SK-N-SH (cell line): ENCODE results near the gene PTK7. TPM values are rescaled to one million over a fixed set of nuclear protein-coding genes. Genes with fewer than 3 reads are reported as not detected.

Experiments
- CTCF ChIA-PET: fragments of 300-600, 350-600 bp; formaldehyde crosslinking; extraction: SDS; loops from one replicate; lab custom pipeline; 2021; lab: Yijun Ruan, JAX
- POLR2A ChIA-PET: fragments of 350-600 bp; sonication (Branson Sonifier 250); formaldehyde crosslinking; extraction: SDS; loops from one replicate; lab custom pipeline; 2020; ENCODE audit warnings: antibody characterized with exemption, inconsistent platforms; lab: Yijun Ruan, JAX
- DNase-seq: peaks from one replicate; pipeline ENCODE4 v3.0.0; 2012
- H2AFZ ChIP-seq: fragments of 200-600 bp; sonication (generic); 2 replicates; pipeline ENCODE4 v1.8.1; 2016; ENCODE audit warnings: antibody characterized with exemption, mild to moderate bottlenecking, low read depth
- H3F3A ChIP-seq: fragments of 200-600 bp; sonication (generic); replicated peaks from 2 replicates; pipeline ENCODE3; 2016; ENCODE audit warnings: antibody characterized with exemption, mild to moderate bottlenecking; ENCODE audit not compliant: insufficient read depth
- H3K27ac ChIP-seq, 2 experiments: fragments of 200-500 bp in 1 of 2; fragments of 200-600 bp in 1 of 2; sonication (Bioruptor generic) in 1 of 2; sonication (generic), shearing (Covaris generic) in 1 of 2; 2 replicates each; pipeline versions ENCODE4 v1.5.1 to v1.6.1; 2014 to 2016; ENCODE audit warnings: low read depth in 2 of 2, inconsistent platforms in 1 of 2, low read length in 1 of 2, mild to moderate bottlenecking in 1 of 2, mixed read lengths in 1 of 2
- H3K27me3 ChIP-seq: fragments of 200-600 bp; sonication (generic), shearing (Covaris generic); 2 replicates; pipeline ENCODE4 v1.6.1; 2016; ENCODE audit warnings: mixed run types; ENCODE audit not compliant: insufficient read depth
- H3K36me3 ChIP-seq, 2 experiments: fragments of 200-500 bp in 1 of 2; fragments of 200-600 bp in 1 of 2; sonication (Bioruptor generic) in 1 of 2; sonication (generic) in 1 of 2; replicated peaks in 1 of 2; 2 replicates each; pipeline versions ENCODE3 to v1.5.1; 2014 to 2016; ENCODE audit warnings: low read length in 1 of 2, mild to moderate bottlenecking in 1 of 2; ENCODE audit not compliant: insufficient read depth in 2 of 2, control insufficient read depth in 1 of 2
- H3K4me1 ChIP-seq, 2 experiments: fragments of 200-500 bp in 1 of 2; fragments of 200-600 bp in 1 of 2; sonication (Bioruptor generic) in 1 of 2; sonication (generic), shearing (Covaris generic) in 1 of 2; 2 replicates each; pipeline versions ENCODE4 v1.5.1 to v1.6.1; 2014 to 2016; ENCODE audit warnings: low read depth in 1 of 2, low read length in 1 of 2, mixed run types in 1 of 2; ENCODE audit not compliant: insufficient read depth in 2 of 2, control insufficient read depth in 1 of 2
- H3K4me2 ChIP-seq: fragments of 200-600 bp; sonication (generic), shearing (Covaris generic); 2 replicates; pipeline ENCODE4 v1.6.1; 2017; ENCODE audit warnings: mixed run types
- H3K4me3 ChIP-seq, 2 experiments: fragments of 200-500 bp in 1 of 2; fragments of 200-600 bp in 1 of 2; sonication (Bioruptor generic) in 1 of 2; sonication (generic), shearing (Covaris generic) in 1 of 2; 2 replicates each; pipeline versions ENCODE4 v1.5.1 to v1.8.1; 2014 to 2016; ENCODE audit warnings: low read depth in 2 of 2, inconsistent platforms in 1 of 2, low read length in 1 of 2, mild to moderate bottlenecking in 1 of 2, mixed read lengths in 1 of 2, moderate library complexity in 1 of 2
- H3K79me2 ChIP-seq: fragments of 200-600 bp; sonication (generic); 2 replicates; pipeline ENCODE4 v1.8.1; 2017; ENCODE audit warnings: mild to moderate bottlenecking; ENCODE audit not compliant: insufficient read depth
- H3K9ac ChIP-seq: fragments of 200-600 bp; sonication (generic); 2 replicates; pipeline ENCODE4 v1.6.1; 2017; ENCODE audit warnings: mixed run types
- H3K9me2 ChIP-seq: fragments of 200-600 bp; sonication (generic); 2 replicates; pipeline ENCODE4 v1.6.1; 2017; ENCODE audit warnings: mixed run types
- H3K9me3 ChIP-seq: fragments of 200-600 bp; sonication (generic); 2 replicates; pipeline ENCODE4 v1.6.1; 2017; ENCODE audit warnings: mixed run types, mild to moderate bottlenecking, moderate library complexity
- H4K20me1 ChIP-seq: fragments of 200-600 bp; sonication (generic); 2 replicates; pipeline ENCODE4 v1.6.1; 2017; ENCODE audit warnings: mild to moderate bottlenecking, mixed run types; ENCODE audit not compliant: insufficient read depth
- CHD2 ChIP-seq: fragments of 150-350 bp; IDR thresholded peaks from 2 replicates; pipeline ENCODE4 v1.6.1; 2018; ENCODE audit warnings: low read length; ENCODE audit not compliant: partially characterized antibody
- ELF1 ChIP-seq: IDR thresholded peaks from 2 replicates; pipeline ENCODE4 v1.4.0; 2012
- FOXM1 ChIP-seq: IDR thresholded peaks from 2 replicates; pipeline ENCODE4 v1.4.0; 2012; ENCODE audit warnings: low read depth, mild to moderate bottlenecking
- NFIC ChIP-seq: IDR thresholded peaks from 2 replicates; pipeline ENCODE4 v1.4.0; 2012; ENCODE audit warnings: borderline replicate concordance
- NRF1 ChIP-seq: IDR thresholded peaks from 2 replicates; pipeline ENCODE4 v1.6.1; 2012; ENCODE audit warnings: low read depth, mild to moderate bottlenecking, low read length
- POLR2AphosphoS5 ChIP-seq: IDR thresholded peaks from 2 replicates; pipeline ENCODE4 v1.6.1; 2012; ENCODE audit warnings: low read depth, low read length
- RCOR1 ChIP-seq: fragments of 150-350 bp; IDR thresholded peaks from 2 replicates; pipeline ENCODE4 v1.6.1; 2017; ENCODE audit warnings: antibody characterized with exemption, low read length
- RFX5 ChIP-seq: IDR thresholded peaks from 2 replicates; pipeline ENCODE4 v1.6.1; 2012; ENCODE audit warnings: mild to moderate bottlenecking, improper control_type of control experiment, low read length
- TEAD4 ChIP-seq: IDR thresholded peaks from 2 replicates; pipeline ENCODE4 v1.4.0; 2012; ENCODE audit warnings: mild to moderate bottlenecking, borderline replicate concordance; ENCODE audit not compliant: insufficient read depth
- WGBS: methylation state at CpG from one replicate; pipeline ENCODE4 v1.1.6; 2017; ENCODE audit warnings: low lambda C conversion rate; 5-methylcytosine and 5-hydroxymethylcytosine counted together
- polyA plus RNA-seq, 3 experiments: library from polyadenylated mRNA; depleted of rRNA; stranded (reverse); fragments of >200 nt; gene quantifications; 2 replicates each; pipeline ENCODE4 v1.2.3, GENCODE V29; 2012
- TF ChIP-seq, protein P1 (sequence below): IDR thresholded peaks from 2 replicates; pipeline ENCODE4 v1.4.0; 2012; ENCODE audit warnings: low read depth, borderline replicate concordance
- TF ChIP-seq, protein P2 (sequence below): IDR thresholded peaks from 2 replicates; pipeline ENCODE4; 2012
- TF ChIP-seq, protein P3 (sequence below): IDR thresholded peaks from 2 replicates; pipeline ENCODE4 v1.4.0; 2012; ENCODE audit warnings: low read depth, borderline replicate concordance
- TF ChIP-seq, protein P4 (sequence below): fragments of 150-350 bp; IDR thresholded peaks from 2 replicates; pipeline ENCODE4 v1.6.1; 2017; ENCODE audit warnings: antibody characterized with exemption, low read length, low read depth, borderline replicate concordance

Gene PTK7
- polyA plus RNA-seq, 1 of the 3 experiments (the other 2 are of a cell fraction) = 105 TPM

DNA sequence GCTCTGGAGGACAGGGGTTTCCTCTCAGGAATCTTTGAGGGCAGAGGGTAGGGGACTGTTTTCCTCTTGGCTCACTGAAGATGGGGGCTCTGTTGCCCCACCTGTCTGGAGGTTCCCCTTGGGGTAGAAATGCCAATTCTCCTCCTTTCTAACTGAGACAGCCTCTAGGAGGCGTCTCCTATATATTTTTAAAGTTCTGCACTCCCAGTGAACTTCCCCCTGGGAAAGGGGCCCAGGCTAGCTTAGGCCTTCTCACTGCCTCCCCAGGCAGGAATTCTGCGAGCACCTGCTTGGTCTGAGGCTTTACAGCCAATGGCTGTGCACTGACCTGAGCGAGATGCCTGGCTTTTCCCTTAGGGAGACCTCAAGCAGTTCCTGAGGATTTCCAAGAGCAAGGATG lies 70.1 kb downstream of the PTK7 start (continued):
- no peak for TF ChIP-seq NRF1
- no peak for TF ChIP-seq FOXM1
- TF ChIP-seq, protein P1, sequence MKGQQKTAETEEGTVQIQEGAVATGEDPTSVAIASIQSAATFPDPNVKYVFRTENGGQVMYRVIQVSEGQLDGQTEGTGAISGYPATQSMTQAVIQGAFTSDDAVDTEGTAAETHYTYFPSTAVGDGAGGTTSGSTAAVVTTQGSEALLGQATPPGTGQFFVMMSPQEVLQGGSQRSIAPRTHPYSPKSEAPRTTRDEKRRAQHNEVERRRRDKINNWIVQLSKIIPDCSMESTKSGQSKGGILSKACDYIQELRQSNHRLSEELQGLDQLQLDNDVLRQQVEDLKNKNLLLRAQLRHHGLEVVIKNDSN = no peak
- no peak for TF ChIP-seq NFIC
- TF ChIP-seq ELF1 = no peak
- TF ChIP-seq, protein P2, sequence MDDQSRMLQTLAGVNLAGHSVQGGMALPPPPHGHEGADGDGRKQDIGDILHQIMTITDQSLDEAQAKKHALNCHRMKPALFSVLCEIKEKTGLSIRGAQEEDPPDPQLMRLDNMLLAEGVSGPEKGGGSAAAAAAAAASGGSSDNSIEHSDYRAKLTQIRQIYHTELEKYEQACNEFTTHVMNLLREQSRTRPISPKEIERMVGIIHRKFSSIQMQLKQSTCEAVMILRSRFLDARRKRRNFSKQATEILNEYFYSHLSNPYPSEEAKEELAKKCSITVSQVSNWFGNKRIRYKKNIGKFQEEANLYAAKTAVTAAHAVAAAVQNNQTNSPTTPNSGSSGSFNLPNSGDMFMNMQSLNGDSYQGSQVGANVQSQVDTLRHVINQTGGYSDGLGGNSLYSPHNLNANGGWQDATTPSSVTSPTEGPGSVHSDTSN = no peak
- no peak for TF ChIP-seq POLR2AphosphoS5

DNA sequence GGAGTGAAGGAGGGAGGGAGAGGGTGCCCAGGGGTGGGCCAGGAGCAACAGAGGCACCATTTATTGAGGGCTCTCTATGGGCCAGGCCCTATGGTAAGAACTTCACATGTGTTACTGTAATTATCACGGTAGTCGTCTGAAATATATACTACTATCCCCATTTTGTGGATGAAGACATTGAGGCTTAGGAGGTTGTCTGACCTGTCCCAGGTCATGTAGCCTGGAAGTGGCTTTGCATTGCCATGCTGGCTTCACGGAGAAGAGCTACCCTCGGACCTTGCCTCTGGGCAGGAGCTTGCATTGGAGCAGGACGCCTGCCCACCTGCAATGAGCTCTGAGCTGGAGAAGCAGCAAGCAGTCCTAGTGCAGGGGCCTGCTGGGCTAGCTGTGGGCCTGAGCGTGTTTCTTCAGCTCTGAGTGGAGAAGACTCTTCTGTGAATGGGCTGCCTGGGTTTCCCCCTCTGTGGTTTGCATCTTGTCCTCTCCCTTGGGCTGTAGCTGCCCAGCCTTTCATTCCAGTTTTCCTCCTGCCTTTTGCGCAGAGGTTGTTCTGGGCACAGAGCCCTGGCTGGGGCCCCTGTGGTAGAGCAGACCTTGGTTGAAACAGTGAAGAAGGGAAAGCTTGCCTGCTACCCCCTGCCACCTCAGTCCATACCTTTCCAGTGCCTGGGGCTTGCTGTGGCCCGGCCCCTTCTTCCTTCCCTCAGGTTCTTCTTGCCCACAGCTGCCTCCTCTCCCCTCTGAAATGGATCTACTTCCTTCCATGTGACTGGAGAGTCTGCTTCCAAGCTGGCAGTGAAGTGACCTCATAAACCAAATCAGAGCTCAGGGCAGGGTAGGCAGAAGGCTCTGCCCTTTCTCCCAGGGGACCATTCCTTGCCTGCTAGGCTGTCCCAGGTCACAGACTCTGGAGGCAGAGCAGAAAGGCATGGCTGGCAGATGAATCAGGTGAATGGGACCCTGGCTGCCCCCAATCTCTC lies 70.9 kb downstream of the PTK7 start:
- ChIA-PET POLR2A (no interaction called here), CTCF (interaction anchor here (0.6 to 1.4 kb wide), 9 partner anchors 17 to 249 kb away, joined by 3 to 4 read pairs (median 3); no protein-coding TSS in a partner anchor)
- H3K36me3 ChIP-seq = peaks cover 12 to 18% of the 10 kb centered on the region in 2 experiments
- H4K20me1 ChIP-seq = no peaks in the 10 kb centered on the region
- TF ChIP-seq RCOR1 = no peak
- TF ChIP-seq FOXM1 = no peak
- TF ChIP-seq, protein P3, sequence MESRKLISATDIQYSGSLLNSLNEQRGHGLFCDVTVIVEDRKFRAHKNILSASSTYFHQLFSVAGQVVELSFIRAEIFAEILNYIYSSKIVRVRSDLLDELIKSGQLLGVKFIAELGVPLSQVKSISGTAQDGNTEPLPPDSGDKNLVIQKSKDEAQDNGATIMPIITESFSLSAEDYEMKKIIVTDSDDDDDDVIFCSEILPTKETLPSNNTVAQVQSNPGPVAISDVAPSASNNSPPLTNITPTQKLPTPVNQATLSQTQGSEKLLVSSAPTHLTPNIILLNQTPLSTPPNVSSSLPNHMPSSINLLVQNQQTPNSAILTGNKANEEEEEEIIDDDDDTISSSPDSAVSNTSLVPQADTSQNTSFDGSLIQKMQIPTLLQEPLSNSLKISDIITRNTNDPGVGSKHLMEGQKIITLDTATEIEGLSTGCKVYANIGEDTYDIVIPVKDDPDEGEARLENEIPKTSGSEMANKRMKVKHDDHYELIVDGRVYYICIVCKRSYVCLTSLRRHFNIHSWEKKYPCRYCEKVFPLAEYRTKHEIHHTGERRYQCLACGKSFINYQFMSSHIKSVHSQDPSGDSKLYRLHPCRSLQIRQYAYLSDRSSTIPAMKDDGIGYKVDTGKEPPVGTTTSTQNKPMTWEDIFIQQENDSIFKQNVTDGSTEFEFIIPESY = no peak
- TF ChIP-seq, protein P4, sequence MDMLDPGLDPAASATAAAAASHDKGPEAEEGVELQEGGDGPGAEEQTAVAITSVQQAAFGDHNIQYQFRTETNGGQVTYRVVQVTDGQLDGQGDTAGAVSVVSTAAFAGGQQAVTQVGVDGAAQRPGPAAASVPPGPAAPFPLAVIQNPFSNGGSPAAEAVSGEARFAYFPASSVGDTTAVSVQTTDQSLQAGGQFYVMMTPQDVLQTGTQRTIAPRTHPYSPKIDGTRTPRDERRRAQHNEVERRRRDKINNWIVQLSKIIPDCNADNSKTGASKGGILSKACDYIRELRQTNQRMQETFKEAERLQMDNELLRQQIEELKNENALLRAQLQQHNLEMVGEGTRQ = no peak
- no peak for TF ChIP-seq RFX5
- no peak for TF ChIP-seq ELF1
- TF ChIP-seq TEAD4 = no peak
- TF ChIP-seq CHD2 = no peak
- no peak overlapping the region for H3K27ac ChIP-seq
- peaks cover 16% of the 10 kb centered on the region for H3F3A ChIP-seq
- H3K9me3 ChIP-seq = no peaks in the 10 kb centered on the region
- H3K9me2 ChIP-seq = no peaks in the 10 kb centered on the region
- WGBS = 96% methylated on average over 3 of the region's 8 CpGs
- no peak overlapping the region for H3K4me2 ChIP-seq
- peaks cover 8 to 11% of the 10 kb centered on the region in 2 experiments; a peak in 3 of 4 replicates for H3K4me1 ChIP-seq
- H3K27me3 ChIP-seq = no peaks in the 10 kb centered on the region
- no peaks in the 10 kb centered on the region for H3K79me2 ChIP-seq
- H3K4me3 ChIP-seq = no peak overlapping the region
- DNase-seq = no peak
- no peak overlapping the region for H3K9ac ChIP-seq
- H2AFZ ChIP-seq = no peak overlapping the region
